GM21390 (cell line): ENCODE measurements around the gene HOXB3.

Experiments used
- ATAC-seq: cut with Tn5 transposase; IDR thresholded peaks from one replicate; pipeline ENCODE4 v1.9.1; 2021; ENCODE audit not compliant: unreplicated experiment

HOXB3 gene

DNA sequence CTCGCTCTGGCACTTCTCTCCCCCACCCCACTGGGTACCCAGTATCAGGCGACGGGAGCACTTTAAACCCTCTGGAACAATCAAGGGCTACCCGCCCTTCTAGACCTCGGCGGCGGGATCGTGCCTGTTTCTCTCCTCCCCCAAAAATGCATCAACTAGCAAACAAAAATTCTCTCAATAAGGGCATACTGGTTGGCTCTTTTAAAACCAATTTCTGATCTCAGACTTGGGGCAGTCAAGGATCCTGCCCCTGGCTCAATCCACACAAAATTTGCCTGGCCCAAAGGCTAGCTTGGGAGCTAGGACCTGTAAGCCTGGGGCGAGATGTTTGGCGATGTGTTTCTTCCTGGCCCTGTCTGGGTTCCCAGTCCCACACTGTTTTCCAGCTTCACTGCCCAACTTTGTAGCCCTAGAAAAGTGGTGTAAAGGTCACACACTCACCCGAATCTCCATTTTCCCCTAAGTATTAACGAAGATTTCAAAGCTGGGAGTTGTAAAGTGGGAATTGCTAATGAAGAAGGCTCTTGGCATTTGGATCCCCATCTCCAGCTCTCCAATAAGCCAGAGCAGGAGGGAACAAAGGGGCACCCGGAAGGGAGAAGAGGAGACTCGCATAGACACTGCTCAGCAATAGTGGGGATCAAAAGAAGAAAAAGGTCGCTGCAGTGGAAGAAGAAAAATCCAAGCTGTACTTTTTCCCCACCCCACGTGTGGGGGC lies 30.8 kb downstream of the HOXB3 start:
- ATAC-seq = no peak

DNA sequence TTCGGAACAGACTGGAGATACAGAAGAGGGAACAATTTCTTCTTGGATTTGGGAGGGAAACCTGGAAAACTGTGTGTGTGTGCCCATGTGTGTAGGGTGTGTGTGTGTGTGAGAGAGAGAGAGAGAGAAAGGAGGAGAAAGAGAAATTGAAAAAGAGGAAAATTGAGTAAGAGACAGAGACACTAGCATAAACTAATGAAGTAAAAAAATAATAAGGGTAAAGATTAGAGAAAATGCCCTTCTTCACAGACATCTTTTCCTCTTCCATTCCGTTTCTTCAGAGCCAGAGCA lies 31.3 kb downstream of the HOXB3 start:
- ATAC-seq = no peak

GRCh38 chr17:48558057-48558830 lies 31.8 kb downstream of the HOXB3 start:
- ATAC-seq = no peak

DNA sequence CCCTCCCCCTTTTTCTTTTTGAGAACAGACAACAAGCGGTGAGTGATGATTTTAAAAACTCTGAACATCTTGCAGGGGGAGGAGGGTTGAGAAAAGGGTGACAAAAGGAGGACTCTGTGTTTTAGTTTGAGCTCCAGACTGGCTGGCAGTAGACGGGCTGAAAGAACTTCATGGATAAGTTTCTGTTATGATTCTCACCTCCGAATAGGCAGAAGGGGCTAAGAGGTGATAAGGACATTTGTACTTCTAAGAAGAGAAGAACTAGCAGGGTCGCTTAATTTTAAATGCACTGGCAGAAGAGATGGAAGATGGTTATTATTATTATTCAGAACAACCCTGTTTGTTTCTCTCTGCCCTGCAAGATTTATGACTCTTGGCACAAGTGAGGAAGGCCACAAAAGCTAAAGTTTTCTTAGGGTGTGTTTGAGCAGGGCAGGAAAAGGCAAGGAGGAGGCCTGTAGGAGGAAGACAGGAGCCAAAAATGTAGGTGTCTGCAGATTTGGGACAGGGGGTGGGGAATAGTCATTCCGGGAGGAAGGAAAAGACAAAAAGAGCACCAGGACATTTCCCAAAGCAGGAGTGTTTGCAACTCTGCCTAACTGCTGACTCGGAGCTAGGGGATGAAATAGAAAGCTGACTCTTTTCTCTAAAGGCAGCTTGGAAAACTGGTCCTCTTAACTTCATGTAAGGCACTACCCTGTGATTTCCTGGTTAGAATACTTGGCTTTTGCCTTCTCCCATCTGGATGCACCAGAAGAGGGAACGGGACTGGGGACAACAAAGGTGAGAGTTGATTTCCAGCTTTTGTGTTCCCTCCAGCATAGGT lies 33.3 kb downstream of the HOXB3 start:
- no peak for ATAC-seq

DNA sequence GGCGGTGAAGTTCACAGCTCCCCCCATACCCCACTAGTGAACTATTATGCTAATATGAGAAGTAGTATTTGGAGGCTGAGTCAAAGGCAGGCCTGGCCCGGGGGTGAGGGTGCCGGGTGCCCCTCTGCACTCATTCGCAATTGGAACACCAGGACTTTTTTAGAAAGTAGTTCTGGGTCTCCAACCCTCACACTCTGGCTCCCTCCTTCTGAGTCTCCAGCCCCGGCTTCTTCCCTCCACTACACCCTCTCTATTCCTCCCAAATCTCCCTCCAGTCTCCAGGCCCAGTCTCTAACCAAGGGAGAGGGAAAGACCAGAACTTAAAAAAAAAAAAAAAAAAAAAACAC lies 33.8 kb downstream of the HOXB3 start:
- ATAC-seq = no peak

- no peak for ATAC-seq
These were observed 34.5 kb downstream of the HOXB3 start for GRCh38 chr17:48555258-48556228.

- no peak for ATAC-seq
These were observed 35.4 kb downstream of the HOXB3 start for GRCh38 chr17:48554412-48555257.

DNA sequence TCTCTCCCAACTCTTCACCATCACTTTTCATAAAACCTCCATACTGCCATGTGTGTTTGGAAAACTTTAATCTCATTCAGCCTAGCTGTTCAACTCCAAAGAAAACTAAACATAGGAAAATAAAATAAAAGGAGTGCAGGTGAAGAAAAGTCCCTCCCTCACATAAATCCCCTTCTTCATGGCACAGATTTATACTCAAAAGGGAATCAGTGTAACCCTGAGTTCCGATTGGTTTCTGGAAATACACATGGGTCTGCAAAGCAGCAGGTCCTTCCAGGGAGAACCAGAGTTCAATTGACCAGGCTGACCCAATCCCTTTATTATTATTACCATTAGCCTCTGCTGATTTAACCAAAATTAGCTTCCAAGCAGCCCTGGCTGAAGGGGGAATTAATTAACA lies 36.2 kb downstream of the HOXB3 start:
- ATAC-seq = no peak

DNA sequence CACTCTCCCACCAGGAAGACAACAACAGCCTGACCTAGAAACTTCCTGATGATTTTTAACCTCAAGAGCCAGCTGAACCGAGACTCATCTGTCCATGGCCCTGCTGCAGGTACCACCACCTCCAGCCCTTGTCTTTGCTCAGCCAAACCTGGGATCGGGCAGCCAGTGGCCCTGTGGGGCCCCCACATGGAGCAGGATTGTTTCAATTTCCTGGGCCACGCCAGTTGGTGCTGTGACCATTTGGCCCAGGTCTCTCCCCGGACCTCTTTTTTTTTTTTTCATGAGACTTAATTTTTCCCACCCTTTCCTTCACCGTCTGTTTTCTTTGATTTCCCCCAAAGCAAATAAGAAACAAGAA lies 36.9 kb downstream of the HOXB3 start:
- ATAC-seq = no peak

DNA sequence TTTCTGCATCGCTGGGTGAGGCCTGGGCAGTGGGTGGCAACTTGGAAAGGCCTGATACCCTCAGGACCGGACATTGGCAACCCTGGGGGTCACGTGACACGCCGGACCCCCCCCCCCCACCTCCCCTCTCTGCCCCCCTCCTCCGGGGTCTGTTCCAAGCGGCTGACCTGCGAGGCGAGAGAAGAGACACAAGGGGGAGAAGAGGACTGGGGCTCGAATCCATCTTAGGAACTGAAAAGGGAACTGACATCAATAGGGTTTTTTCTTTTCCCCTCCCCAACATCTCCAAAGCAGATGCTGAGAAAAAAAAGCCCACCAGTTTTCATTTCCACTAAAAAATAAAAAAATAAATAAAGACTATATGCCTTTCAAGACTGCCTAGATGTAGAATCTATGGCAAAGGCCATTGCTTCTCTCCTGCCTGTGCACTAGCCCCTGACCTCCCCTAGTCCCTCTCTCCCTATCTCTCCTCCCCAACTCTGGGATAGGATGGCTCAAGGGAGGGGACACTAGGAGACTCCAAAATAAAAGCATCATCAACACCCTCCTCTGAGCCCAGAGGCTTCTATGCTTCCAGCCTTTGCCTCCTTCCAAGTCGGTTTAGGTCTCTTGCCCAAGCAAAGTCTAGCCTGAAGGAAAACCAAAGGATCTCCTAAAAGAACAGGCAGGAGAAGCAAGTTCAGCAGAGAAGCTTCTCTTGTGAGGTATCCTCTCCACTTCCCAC lies 37.4 kb downstream of the HOXB3 start:
- ATAC-seq = no peak

DNA sequence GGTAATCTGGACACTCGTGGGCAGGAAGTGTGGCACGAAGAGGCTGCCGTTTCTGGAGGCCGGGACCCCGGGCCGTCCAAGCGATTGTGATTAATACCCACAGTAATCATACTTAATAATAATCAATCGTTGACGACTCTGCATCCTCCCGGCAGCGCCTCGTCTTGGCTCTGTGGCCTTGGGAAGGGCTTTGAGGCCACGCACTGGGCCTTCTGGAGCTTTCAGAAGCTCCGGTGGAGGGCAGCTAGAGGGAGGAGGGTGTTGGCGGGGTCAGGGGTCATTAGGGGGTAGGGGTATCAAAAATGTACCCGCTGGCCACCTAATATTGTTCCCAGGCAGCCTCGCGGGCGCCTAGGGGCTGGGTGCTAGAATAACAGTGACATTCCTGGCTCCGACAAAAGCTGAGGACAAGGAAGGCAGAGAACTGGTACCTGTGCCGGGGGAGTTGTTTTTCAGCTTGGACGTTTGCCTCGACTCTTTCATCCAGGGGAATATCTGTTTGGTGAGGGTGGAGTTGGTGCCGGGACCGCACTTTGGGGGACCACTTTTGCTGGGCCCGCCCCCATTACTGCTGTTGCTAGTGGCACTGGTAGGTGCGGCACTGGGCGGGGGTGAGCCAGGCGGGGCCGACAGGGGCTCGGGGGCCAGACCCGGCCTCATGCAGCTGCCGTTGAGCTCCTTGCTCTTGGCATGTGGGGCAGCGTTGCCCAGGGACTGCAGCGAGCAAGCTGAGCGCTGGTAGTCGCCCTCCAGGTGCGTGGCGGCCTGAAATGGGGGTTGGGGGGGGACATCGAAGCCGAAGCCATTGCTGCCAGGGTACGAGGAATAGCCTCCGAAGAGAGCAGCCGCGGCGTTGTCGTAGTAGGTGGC lies 38.2 kb downstream of the HOXB3 start:
- ATAC-seq = no peak

- no peak for ATAC-seq
These were observed 38.9 kb downstream of the HOXB3 start for GRCh38 chr17:48551214-48551555.

GRCh38 chr17:48550502-48551213 lies 39.4 kb downstream of the HOXB3 start:
- no peak for ATAC-seq

DNA sequence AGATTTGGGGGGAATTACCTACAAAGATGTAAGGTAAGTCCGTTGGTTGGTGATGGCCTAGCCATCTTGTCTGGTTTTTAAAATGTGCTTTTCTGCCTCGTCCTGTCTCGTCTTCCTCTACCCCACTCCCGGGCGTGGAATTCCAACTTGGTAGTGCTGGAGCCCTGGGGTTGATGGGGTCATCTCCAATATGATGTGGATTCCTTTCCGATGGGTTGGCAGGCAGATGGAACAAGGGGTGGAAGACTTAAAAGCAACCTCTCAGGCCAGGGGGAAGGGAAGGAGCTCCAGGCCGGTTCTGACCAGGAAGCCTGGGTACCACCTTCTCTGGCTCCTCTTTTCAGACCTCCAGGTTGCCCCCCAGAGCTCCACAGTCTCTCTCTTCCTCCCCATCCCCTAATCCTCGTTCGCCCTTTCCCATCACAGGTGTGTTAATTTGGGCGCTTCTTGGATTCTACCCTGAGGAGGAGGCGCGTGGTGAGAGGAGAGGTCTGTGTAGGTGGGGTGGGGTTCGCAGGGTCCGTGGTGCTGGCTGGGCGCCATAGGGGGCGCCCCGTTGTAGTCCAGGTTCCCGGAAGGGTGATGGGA lies 40.0 kb downstream of the HOXB3 start:
- no peak for ATAC-seq

DNA sequence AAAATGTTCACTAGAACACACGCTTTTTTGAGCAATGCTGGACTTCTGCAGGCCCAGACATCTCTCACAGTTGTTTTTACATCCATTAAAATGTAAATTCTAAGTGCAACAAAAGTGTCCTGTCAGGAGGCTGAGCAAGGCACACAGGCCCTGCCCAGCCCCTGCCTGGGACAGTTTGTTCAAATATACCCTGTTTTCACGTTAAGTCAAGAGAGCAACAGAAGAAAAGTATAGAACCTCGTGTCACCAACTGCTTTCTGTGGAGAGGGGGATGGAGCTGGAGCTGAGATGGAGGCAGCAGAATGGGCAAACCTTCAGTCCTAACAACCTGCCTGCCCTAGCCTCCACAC lies 40.8 kb downstream of the HOXB3 start:
- ATAC-seq = no peak

DNA sequence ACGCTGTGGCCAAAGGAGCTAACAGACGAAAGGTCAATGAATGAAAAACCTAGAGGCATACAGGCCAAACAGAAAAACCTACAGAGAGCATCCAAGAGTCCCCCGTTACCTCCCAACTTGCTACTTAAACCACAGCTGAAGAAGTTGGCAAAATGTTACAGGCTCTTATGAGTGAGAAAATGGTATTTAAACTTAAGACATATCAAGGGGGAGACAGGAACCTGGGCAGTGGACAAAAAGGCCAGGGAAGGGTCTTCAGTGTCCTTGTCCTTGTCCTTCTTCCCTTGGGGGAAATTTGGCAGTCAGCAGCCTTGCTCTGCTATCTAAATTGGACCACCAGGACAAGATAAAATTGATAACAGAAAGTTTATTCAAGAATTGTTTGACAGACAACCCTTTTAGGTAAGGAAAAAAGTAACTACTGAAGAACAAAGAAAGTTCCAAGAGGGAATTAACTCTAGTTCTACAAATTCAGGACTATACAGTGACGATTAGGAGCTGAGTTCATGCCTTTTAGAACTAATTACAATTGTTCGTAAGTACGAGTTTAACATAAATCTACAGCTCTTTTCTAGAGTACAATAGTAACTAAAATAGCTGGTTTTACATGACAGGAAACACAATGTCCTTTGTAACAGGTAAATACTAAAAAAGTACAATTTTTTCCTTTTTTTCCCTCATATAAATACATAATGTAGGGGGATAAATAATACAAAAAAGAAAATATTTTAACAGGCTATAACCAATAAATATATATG lies 41.3 kb downstream of the HOXB3 start:
- ATAC-seq = no peak
